ENCODE measurements around the gene RRP12.

Gene RRP12

GRCh38 chr10:97335188-97335619 is 65.9 kb downstream of the RRP12 start:
- DNase-seq (ENCODE audit: low spot score) = no peak

DNA sequence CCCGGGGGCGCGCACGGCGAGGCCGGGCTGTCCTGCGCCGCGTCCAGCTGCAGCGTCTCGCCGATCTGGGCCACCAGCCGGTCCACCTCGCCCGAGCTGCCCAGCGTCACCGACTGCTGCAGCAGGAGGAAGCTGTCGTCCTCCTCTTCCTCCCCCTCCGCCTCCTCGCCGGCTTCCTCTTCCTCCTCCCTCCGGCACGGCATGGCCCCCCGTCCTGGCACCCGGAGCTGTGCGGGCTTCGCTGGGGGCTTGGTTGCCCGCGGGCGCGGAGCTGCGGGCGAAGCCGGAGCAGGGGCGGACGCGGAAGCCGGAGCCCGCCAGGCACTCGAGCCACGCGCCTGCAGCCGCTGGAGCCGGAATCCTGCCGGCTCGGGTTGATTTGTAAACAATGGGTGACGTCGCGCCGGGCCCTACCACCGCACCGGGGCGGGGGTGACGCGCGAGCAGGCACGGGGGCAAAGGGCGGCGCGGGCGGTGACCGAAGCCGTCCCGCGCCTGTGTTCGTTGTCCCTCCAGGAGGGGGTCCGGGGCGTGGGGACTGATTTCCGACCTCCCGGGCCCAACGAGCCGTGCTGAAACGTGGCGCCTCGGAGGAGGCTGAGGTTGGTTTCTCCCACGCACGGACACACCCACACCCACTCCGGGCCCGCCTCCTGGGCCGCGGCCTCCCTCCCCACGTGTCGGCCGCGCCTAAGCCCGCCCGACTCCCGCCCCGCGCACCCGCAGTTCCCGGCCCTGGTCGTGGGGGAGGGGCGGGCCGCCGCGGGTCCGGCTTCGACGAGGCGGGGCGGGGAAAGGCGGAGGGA is 66.6 kb downstream of the RRP12 start, which contains the start of gene FRAT2:
FRAT2 (minus strand) TSS at position 360 of the 806 bp plus-strand sequence; CDS start at position 203, 157 bp downstream.
- DNase-seq (ENCODE audit: low spot score) = peak; percentile 92

- DNase-seq (ENCODE audit: low spot score) = peak; percentile 56
Observed at GRCh38 chr10:97333601-97334369, 67.4 kb downstream of the RRP12 start.

DNA sequence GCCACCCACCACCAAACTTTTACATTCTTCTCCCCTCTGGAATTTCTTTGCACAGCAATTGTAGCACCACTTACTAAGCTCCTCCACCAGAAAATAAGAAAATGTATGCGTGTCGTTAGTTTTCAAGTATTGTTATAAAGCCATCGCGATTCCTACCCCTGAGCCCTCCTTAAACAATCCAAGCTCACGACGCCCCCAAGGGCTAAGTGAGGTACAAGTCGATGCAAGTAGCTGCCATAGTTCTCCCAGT is 67.9 kb downstream of the RRP12 start:
- peak; percentile 37 for DNase-seq (ENCODE audit: low spot score)

DNA sequence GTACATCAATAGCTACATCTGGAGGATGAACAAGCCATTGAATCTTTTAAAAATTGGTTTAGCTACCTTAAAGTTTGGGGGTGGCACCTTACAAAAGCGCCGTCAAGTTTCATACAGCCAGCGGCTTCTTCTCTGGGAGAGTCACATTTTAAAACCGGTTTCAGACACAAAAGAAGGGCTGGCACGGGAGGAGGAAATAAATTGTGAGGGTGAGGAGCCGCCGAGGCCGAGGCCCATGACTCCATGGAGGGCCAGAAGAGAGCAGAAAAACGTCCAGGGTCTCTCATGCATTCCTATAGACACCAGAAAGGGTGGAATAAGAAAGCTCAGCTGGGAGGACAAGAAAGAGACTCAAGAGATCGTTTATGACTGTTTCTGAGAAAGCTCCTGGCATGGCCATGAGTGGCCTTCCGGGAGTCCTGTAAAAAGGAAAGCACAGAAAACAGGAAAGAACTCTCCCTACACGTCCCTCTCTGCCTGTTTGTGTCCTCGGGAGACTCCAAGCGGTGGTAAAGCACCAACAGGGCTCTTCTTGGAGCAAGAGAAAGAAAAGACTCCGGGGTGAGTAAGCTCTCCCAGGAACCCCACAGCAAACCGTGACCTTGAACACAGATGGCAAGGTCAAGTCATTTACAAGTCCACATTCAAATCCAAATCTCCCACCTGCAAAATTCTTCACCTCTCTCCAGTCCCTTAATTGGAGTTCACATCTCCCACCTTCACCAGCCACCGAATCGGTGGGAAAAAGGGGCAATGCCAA is 68.4 kb downstream of the RRP12 start:
- DNase-seq (ENCODE audit: low spot score) = no peak

DNA sequence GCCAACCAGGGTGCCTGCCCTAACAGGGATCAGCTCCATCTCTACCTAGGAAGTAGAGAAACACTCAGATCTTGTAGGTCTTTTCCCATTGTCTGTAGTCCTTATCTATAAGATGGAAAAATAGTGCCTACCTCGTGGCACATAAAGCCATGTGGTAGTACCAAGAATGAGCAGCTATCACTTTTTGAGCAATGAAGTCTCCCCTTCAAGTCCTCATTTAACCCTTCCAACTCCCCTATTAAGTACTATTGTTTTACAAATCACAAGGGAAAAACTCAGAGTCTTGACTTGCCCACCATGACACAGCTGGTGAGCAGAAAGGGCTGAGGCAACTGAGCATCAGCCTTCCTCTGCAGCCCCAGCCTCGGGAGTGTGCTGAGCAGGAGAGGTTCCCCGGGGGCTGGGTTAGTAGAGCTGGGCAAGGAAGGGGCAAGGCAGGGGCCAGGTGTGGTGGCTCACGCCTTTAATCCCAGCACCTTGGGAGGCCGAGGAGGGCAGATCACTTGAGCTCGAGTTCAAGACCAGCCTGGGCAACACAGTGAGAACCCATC is 69.9 kb downstream of the RRP12 start:
- DNase-seq (ENCODE audit: low spot score) = no peak

DNA sequence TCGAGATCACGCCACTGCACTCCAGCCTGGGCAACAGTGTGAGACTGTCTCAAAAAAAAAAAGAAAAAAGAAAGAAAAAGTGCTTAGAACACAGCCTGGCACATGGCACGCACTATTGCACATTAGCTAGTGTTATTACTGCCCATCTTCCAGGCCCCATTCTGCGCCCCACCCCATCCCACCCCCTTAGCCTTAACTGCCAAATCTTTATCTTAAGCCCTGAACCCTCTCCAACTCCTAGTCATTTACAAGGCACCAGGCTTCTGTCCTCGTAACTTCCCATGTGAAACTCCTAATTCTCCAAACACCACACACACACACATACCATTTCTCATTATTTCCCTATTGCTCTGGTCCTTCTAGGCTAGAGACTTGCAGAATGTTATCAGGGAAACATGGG is 71.4 kb downstream of the RRP12 start:
- no peak for DNase-seq (ENCODE audit: low spot score)

- DNase-seq (ENCODE audit: low spot score) = no peak
Observed at GRCh38 chr10:97328646-97329453, 72.3 kb downstream of the RRP12 start.

DNA sequence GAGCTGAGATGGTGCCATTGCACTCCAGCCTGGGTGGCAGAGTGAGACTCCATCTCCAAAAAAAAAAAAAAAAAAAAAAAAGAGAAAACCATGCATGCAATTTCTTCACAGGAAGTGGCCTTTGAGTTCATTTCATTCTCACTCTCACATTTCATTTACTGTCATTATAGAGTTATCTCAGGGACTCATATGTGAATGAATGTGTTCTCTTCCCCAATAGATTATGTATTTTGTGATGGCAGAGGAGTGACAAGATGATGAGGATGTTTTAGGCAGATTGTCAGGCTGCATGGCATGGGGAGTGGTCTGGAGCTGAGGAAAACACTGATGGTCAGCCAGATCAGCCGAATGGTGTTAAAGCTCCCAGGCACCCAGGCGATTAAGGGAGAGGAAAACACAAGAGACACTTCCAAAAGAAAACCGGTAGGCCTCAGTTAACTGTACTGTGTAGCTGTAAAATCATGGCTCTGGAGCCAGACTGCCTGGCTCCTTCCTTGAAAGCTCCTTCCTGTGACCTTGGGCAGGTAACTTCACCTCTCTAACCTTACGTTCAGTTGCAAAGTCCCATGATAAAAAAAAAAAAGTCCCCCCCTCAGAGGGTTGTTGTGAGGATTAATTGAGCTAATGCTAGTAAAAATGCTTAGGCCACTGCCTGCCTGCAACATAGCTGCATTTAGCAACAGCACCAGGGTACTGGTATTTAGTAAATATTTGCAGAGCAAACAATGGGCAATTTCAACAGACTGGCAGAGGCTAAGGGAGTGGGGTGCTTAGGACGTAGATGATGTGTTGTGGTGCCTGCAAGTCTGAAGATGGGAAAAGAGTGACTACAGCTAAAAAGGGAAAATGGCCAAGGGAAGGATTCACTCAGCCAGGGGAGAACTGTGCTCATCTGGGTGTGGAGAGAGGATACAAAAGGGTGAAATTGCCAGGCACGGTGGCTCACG is 73.5 kb downstream of the RRP12 start:
- DNase-seq (ENCODE audit: low spot score) = no peak

DNA sequence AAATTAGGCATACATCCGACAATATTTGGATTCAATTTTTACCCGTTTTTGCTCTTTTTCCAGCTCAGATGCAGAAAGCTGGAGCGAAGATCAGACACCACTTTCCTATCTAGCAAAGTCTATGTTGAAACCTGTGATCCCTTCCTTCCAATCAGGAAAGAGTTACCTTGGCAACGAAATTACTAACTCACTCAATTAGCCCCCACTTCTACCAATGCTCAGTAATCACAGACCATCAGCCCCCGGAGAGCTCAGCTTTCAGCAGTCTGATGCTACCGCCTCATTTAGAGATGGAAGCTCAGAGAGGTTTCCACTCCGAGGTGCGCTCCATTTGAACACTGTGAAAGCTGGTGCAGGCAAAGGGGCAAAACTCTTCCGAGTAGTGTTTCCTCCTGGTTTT is 75.4 kb downstream of the RRP12 start:
- no peak for DNase-seq (ENCODE audit: low spot score)

GRCh38 chr10:97323501-97323900 is 77.6 kb downstream of the RRP12 start:
- DNase-seq (ENCODE audit: low spot score) = no peak

GRCh38 chr10:97321804-97322190 is 79.3 kb downstream of the RRP12 start:
- no peak for DNase-seq (ENCODE audit: low spot score)

DNA sequence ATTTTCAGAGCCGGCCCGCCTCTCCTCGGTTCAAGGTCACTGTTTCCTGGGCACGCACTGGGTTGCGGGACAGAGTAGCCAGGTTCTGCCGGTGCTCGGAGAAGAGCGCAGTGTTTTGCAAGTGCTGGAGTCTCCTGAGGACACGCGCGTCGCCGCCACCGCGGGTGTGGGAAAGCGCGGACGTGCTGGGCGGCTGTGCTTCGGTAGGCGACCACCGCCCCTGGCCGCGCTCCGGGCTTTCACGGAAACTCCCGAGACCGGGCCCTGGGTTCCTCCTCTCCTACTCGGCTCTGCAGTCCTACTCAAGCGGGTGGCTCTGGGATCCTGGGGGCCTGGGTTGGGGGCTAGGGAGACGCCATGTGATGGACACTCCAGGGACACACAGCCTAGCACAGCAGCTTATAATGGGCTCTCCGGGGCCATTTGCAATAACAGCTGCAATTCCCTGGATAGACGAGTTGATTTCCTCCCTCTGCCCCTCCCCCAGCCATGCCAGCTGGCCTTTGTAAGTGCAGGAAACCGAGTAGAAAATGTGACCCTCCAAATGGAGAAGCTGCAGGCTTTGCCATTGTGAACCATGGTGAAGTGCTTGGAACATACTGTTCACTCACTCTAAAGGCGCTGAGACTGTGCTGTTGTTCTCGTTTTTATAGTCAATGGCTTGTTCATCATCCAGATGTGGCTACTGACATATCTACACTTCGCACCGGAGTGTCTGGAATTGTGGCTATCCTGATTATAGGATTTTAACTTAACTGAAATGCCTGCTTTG is 79.9 kb downstream of the RRP12 start:
- DNase-seq (ENCODE audit: low spot score) = no peak

GRCh38 chr10:97320480-97321031 is 80.6 kb downstream of the RRP12 start:
- no peak for DNase-seq (ENCODE audit: low spot score)

- DNase-seq (ENCODE audit: low spot score) = peak; percentile 43
Observed at GRCh38 chr10:97319671-97320479, 81.3 kb downstream of the RRP12 start.

DNA sequence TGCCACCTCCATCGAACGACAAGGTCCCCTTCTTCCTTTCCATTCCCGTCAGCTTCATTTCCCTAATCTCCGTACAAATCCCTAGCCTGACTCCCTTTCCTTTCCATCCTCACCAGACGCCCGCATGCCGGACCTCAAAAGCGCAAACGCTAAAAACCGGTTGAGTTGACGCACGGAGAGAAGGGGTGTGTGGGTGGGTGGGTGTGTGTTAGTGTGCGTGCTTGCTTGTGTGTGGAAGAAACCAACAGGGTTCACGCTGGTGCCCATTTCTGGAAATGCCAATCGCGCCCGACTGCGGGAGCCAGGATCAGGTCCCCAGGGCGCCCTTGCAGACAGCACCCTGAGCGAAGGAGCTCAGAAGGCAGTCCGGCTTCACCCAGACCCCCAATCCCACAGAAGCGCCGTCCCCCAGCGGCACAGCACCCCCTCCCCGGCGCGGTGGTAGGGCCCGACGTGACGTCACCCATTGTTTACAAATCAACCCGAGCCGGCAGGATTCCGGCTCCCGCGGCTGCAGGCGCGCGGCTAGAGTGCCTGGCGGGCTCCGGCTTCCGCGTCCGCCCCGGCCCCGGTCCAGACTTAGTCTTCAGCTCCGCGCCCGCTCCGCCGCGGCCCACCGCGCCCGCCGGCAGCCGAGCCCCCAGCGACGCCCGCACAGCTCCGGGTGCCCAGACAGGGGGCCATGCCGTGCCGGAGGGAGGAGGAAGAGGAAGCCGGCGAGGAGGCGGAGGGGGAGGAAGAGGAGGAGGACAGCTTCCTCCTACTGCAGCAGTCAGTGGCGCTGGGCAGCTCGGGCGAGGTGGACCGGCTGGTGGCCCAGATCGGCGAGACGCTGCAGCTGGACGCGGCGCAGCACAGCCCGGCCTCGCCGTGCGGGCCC is 82.1 kb downstream of the RRP12 start, which contains the start of gene FRAT1:
FRAT1 (plus strand) TSS at position 500 of the 880 bp plus-strand sequence; CDS start at position 683, 183 bp downstream.
- DNase-seq (ENCODE audit: low spot score) = peak; percentile 84

GRCh38 chr10:97314671-97315070 is 86.5 kb downstream of the RRP12 start:
- DNase-seq (ENCODE audit: low spot score) = no peak

Data from D341Med (cell line).